Middle frontal gyrus (tissue), 1 donor: Measurements from ENCODE around the gene AKT2.

Experiments
- DNase-seq: peaks from one replicate; pipeline ENCODE4 v3.0.0-alpha.2; 2015; ENCODE audit warnings: low spot score; ENCODE audit errors: extremely low spot score

The AKT2 gene

DNA sequence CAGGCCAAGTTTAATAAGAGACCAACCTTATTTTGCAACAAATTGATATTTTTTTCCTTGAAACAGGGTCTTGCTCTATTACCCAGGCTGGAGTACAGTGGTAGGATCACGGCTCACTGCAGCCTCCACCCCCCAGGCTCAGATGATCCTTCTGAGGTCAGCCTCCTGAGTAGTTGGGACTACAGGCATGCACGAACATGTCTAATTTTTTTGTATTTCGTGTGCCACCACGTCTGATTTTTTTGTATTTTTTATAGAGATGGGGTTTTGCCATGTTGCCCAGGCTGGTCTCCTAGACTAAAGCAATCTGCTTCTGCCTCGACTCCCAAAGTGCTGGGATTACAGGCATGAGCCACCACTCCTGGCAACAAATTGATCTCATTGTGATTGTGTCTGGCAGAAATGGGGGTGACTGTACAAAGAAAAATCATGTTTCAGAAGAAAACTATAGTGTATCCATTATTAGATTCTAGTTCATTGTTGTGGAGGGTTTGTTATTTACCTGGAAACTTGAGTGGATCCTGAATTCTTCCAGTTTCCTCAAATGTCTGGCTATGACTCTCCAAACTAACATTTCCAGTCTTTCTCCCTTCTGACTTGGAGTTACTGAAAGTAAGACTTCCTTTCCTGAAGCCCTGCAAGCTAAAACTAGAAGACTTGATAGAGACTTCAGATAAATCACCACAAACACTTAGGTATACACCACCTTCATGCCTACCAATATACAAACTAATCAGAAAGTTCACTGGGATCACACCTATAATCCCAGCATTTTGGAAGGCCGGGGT lies 17.3 kb upstream of the AKT2 start:
- no peak for DNase-seq

DNA sequence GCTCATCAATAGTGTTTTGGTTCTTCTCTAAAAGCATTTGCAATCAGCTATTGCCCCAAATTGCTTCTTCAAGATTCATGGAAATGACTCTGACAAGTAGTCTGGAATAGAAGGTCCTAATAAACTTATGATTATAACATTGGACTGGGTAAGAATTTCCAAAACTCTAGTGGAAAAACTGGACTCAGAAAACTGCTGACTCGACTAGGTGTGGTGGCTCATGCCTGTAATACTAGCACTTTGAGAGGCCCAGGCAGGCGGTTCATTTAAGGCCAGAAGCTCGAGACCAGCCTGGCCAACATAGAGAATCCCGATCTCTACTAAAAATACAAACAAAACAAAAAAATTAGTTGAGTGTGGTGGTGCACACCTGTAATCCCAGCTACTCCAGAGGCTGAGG lies 15.5 kb upstream of the AKT2 start:
- DNase-seq, result no peak

DNA sequence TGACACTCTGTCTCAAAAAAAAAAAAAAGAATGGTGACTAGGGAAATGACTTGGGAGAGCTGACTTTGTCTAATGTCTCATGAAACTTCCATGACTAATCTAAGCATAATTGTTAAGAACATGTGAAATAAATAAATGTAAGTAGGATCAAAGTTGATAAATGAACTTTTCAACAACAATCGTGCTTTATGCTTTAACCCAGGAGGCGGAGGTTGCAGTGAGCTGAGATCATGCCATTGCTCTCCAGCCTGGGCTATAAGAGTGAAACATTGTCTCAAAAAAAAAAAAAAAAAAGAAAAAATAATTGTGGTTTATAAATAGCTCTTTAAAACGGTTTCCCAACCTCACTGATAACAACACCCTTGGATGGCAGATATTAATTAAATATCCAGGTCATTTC lies 12.9 kb upstream of the AKT2 start:
- DNase-seq, result no peak

DNA sequence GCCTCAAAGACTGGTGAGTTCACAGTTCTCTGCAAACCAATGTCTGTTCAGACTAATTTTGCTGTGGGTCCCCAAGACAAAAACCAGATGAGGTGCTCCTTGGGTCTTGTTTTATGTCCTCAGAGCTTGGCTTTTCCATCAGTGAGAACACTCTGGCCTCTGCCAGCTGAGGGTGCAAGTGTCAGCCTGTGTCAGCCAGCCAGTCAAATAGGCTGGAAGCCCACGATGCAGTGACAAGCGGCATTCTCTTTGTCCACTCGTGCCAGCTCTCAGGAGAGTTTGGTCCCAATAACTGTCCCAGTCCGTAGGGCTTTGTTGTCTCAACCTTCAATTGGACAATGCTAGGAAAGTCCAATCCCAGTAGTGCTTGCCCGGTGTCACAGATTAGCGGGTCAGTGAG lies 9.4 kb upstream of the AKT2 start:
- DNase-seq, result no peak

DNA sequence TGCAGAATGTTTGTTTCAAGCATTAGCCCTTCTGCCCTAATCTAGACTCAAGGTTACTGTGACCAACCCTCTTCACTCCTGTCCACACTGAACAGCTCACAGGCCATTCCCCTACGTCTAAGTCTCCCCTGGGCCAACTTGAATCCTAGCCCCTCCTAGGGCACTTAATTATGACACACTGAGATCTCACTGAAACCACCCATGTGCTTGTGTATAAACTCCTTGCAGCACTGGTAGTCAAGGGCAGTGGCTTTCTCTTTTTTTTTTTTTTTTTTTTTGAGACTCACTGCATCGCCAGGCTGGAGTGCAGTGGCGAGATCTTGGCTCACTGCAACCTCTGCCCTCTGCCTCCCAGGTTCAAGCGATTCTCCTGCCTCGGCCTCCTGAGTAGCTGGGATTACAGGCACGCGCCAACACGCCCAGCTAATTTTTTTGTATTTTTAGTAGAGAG lies 1.9 kb upstream of the AKT2 start:
- no peak for DNase-seq

DNA sequence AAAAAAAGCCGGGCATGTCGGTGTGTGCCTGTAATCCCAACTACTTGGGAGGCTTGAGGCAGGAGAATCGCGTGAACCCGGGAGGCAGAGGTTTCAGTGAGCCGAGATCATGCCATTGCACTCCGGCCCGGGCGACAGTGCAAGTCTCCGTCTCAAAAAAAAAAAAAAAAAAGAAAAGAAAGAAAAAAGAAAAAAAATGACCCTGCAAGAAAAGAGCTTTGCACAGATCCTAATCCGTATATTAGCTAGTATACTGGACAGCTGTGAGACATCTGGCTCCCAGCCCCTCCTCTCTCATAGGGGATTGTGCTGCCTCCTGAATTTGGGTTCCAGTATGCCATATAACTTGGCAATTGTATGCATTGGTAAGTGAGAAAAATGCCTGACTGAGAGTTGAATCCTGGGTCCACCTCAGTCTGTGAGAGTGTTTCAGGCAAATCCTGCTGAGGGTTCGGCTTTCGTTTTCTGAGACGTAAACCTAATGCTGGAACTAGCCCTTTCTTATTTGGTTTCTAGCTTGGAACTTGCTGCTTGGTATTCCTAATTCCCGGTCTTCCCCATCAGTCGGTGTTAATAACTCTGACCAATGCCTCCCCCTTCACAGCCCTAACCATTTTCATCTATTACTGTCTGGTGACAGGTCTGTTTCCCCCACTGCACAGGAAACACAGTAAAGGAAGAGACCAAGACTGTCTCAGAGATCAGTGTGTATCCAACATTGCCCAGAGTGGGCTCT lies 1.3 kb upstream of the AKT2 start:
- DNase-seq, result no peak

DNA sequence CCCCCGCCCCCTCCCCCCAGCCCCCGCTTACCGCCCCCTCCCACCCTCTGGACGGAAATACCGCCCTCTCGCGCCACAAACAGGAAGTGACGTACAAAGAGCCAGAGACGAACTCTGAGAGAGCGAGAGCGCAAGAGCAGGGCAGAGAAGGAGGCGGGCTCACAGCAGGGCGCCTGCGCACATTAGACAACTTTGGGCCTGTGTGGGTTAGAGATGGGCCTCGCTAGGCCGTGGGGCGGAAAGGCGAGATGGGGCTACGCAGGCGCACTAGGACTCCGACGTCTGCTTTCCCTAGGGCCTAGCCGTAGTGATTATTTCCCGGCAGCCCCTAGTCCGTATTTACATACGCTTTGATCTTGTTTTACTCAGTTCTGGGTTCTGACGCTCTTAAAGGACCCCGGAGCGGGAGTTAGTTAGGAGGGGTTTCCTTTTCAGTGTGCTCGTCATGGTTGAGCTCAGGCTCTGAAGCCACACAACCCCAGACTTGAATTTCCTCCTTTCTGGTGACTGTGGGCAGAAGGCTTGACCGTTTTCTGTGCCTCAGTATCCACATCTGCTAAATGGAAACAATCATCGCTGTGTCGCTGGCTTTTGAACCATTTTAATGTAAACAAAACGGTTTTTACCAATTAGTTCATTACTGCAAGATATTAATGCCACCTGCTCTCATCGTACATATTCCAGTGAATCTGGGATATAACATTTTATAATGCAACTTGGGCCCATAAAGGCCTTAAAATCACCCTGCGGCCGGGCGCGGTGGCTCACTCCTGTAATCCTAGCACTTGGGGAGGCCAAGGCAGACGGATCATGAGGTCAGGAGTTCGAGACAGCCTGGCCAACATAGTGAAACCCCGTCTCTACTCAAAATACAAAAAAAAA lies 449 bp upstream of the AKT2 start:
- peak; percentile 99 for DNase-seq

DNA sequence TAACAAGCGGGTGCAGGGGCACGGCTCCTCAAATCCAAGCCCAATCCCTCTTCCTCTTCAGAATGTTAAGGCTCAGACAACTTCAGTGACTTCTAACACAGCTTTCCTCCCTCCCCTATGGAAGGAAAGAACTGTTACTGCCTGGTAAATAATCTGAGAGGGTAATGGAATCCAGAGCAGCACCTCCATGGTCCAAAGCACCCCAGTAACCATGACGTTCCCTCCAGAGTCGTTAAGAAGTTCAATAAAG lies 969 bp downstream of the AKT2 start:
- DNase-seq, result no peak

DNA sequence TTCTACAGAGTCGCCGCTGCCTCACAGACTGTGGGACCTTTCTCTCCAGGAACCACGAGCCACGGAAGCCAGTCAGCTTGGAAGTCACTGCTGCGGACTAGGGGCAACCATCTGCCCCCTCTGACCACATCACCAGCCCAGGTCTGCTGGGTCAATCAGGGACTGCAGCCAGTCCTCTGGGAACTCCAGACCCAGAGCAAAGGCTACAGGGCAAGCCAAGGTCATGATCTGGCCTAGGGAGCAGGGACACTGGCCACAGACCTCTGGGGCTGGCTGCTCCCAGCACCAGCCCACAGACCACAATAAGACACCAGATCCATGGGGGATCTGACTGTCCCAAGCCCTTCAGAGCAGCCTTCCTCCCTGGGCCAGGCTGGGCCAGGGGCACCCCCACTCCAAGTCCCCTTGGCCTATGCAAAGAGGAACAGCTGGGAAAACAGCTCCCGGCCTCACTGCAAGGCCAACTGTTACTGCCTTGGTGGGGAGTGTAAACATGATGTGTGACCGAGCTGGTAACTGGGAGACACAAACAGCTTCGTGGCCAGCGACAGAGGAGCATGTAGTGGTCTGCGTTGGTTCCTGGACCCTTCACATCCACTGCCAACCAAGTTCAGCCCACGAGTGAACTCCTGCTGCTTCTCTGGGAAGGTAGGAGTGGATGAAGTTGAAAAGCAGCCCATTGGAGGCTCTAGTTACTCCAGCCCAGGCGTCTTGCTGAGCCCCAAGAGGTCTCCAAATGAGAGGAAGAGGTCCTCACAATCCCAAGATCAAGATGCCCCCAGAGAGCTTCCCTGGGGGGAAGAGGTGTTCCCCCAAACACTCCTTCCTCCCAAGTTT lies 1.5 kb downstream of the AKT2 start:
- no peak for DNase-seq

DNA sequence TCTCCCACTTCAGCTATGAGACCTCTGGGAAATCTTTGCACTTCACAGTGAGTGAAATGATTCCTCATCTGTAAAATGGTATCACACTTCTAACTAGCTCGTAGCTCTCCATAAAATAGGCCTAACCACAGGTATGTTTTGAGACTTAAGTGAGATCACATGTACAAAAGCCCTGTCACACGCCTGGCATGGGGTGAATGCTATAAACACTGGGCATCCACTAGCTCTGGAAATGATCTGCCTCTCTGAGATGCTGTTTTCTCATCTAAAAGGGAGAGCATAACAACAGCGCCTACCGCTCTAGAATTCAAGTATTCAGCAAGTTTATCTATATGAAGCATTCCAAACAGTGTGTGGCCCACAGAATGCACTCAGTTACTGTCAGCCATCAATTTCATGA lies 2.2 kb downstream of the AKT2 start:
- DNase-seq, result no peak

DNA sequence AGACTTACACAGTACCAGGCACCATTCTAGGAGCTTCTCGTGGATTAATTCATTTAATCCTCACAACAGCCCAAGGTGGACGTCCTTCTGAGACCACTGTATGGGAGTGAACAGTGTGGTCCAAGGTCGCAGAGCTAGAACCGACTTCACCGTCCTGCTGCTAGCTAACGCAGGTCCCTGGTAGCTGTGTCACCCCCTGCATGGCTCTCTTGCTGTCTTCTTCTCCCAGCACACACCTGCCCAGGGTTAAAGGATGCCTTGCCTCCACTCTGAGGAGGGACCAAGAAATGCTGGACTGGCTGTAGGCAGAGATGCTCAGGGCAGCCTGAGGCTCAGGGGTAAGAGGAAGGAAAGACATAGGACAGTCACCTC lies 3.0 kb downstream of the AKT2 start:
- DNase-seq, result no peak

DNA sequence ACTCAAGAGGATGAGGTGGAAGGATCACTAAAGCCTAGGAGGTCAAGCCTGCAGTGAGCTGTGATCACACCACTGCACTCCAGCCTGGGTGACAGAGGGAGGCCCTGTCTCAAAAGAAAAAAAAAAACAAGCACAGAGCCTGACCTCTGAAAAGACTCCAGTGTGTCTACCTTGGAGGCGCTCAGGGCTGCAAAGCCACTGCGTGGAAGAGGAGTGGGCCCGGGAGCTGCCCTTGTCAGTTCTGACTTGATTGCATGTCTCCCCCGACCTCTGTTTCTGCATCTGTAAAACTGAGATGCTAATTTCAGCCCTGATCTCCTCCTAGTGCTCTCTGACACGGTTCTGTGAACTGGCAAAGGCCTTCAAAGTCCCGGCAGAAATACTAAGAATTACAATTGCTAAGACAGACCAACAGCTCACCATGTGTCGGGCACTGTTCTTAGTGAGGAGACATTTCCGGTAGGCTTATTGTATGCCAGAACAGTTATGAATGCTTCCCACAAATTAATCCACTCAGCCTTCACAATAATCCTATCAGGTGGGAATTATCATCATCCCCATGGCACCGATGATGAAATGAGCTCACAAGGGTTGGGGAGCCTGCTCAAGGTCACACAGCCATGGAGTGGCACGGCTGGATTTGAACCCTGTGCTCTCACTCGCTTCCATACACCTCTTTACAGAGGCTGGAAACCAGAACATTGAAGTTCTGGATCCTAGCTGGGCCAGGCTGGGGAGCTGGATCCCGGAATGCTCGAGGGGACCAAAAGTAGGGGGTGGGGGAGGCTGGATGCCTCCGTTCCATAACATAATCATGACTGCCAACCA lies 3.5 kb downstream of the AKT2 start:
- no peak for DNase-seq

DNA sequence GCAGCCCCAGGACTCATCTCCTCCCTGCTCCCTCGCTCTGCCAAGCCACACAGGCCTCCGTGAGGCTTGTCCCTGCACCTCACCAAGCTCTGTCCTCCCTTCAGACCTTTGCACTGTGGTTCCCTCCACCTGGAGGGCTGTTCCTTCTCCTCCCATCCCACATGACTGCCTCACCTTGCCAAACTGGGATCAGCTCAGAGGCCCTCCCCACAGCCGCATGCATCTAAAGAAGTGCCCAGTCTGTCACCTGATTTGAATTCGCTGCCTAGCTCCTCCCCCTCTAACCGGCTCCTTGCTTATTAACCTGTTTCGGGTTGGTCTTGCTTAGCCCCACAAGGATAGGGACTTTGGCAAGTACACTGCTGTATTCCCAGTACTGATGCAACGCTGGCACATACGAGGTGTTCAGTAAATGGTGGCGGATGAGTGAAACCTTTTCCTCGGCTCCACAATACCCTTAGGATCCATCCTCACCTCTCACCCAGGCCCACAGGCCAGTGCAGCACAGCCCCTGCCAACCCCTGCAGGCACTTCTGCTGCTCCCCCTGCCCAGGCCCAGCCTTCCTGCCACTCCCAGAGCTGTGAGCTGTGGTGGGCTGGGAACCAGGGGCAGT lies 4.4 kb downstream of the AKT2 start:
- no peak for DNase-seq

DNA sequence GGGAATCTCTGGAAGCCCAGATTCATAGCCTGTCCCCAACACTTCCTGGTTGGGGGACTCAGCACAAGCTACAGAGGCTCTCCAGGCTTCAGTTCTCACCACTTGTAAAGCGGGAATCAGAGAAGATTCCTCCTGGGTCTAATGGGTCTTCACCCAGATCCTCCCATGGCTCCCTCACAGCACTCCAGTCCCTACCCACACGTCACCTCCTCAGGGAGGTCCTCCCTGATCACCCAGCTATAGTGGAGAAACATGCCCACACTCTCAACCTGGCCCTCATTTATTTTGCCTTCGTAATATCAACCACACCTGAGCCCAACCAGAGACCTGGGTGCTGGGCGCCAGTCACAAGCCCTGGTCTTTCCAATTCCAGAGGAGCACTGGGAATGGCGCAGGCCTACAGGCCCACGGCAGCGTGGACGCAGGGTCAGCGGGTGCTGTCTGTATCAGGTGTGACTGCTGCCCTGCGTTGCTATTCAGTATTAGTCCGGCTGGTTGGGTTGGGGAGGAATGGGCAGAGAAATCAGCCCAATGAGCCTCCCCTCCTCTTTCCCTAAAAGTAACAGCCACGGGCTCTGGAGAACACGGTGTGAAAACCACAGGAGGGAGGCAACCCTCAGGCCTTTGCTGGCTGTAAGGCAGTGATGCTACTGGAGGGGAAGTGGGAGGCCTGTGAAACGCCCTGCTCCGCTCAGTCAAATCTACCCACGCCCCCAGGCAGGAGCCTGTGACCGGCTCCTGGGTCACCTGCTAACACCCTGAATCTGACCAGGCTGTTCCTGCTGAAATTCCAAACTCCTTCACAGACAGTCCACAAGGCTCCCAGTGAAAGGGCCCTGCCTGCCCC lies 5.2 kb downstream of the AKT2 start:
- no peak for DNase-seq

DNA sequence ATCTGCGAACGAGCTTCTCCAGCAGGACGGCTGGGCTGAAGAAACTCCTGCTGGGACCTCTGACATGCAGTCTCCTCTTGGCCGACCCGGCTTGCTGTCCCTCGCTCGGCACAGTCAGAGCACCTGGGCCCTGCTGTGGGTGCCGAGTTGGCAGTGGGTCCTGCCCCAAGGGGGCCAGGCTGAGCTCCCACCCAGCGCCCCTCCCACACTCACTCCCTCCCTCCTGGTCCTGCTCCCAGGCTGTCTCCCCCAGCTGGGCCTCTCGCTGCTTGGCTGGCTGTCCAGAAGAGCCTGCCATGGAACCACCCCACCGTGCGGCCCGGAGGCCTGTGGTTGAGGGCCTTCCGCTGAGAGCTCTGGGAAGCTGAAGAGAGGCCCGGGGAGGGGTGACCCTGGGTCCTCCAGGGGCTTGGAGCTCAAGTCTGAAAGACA lies 6.0 kb downstream of the AKT2 start:
- DNase-seq, result no peak

DNA sequence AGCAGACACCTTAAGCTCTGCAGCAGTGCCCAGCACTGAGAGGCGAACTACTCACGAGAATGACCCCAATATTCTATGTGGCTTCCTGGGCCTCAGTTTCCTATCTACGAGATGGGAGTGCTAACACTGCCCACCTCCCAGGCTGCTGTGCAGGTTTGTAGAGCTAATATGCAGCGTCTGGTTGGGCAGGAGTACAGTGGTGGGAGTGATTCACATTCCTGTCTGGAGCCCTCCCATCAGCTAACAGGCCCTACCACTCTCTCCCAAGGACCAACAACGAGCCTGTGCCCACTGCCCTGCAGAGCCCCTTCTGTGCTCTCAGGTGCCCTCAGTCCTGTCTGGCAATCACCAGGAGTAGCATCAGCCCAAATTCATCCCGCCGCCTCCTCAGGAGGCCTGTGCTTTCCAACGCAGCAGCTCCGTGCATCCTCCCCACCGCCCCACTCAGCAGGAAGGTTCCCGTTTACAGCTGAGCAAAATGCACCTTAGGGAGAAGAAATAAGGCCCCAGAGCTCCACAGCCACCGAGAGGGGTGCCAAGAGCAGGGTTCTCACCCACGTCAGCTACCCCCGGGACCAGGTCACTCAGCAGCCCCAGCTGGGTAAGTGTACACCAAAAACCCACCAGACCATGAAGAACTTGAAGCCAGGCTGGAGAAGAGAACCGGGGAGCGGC lies 6.6 kb downstream of the AKT2 start:
- no peak for DNase-seq

DNA sequence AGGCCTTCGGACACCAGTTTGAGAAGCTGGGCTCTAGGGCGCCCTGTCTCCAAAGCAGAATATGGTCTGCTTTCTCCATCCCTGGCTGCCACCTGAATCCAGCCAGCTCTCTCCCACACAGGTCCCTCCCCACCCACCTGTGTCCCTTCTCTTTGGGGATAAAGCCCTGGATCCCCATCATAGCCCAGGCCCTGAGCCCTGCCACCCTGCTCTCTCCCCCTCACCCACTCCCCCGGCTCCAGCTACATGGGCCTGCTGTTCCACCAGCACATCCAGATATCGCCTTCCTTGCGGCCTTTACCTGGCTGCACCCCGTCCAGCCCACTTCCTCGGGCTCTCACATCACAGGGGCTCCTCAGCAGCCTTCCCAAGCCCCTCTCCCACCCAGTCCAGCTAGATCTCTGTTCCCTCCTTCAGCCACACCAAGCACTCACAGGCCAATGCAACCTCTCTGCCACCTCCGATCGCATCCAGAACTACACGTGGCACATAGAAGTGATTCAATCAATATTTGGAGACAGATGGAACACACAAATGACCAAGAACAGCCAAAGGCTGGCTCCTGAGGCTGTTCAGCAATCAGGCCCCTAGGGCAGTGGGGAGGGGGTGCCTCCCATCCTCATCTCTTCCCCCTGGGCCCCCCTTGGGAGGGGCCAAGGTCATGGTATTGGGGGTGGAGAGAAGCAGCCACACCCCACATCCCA lies 7.6 kb downstream of the AKT2 start:
- DNase-seq, result no peak
